Measurements from ENCODE around the gene NR2C2. TPM values are rescaled to one million over a fixed set of nuclear protein-coding genes. Genes with fewer than 3 reads are reported as not detected.

The NR2C2 gene
- total RNA-seq, 1 experiment from 2014 or later = 50.8 TPM

- CTCF ChIA-PET = no interaction called here
- ATAC-seq (no peak), DNase-seq (ENCODE audit: low spot score) (no peak)
- TF ChIP-seq STAT6 (CRISPR knock-in tag; conservative IDR thresholded peaks at IDR 0.05; ENCODE audit: low read depth) = no peak
- TF ChIP-seq ZNF138 (CRISPR knock-in tag; conservative IDR thresholded peaks at IDR 0.05) = no peak
- TF ChIP-seq ETV6 (CRISPR knock-in tag; IDR thresholded peaks at IDR 0.05) = no peak
- TF ChIP-seq CDX4 (CRISPR knock-in tag; IDR thresholded peaks at IDR 0.05; ENCODE audit: borderline replicate concordance) = no peak
- no peak for TF ChIP-seq MAX (CRISPR knock-in tag; IDR thresholded peaks at IDR 0.05)
- TF ChIP-seq SOX15 (CRISPR knock-in tag; IDR thresholded peaks at IDR 0.05) = no peak
- TF ChIP-seq ZNF396 (CRISPR knock-in tag; IDR thresholded peaks at IDR 0.05; ENCODE audit: borderline replicate concordance) = no peak
- no peak for TF ChIP-seq ZNF263 (CRISPR knock-in tag; IDR thresholded peaks at IDR 0.05; ENCODE audit: low read depth)
- no peak for TF ChIP-seq HMGA2 (CRISPR knock-in tag; IDR thresholded peaks at IDR 0.05)
- no peak for TF ChIP-seq ZNF121 (CRISPR knock-in tag; IDR thresholded peaks at IDR 0.05)
- no peak for TF ChIP-seq ATF2 (CRISPR knock-in tag; IDR thresholded peaks at IDR 0.05; ENCODE audit: borderline replicate concordance, low read depth)
- TF ChIP-seq GRHL2 (CRISPR knock-in tag; IDR thresholded peaks at IDR 0.05; ENCODE audit: insufficient replicate concordance, severe bottlenecking) = no peak
- TF ChIP-seq SMAD3 (CRISPR knock-in tag; IDR thresholded peaks at IDR 0.05; ENCODE audit: borderline replicate concordance) = no peak
- TF ChIP-seq USF1 (CRISPR knock-in tag; IDR thresholded peaks at IDR 0.05) = no peak
- no peak for TF ChIP-seq SMAD4 (CRISPR knock-in tag; IDR thresholded peaks at IDR 0.05)
- no peak for TF ChIP-seq AFF4 (CRISPR knock-in tag; IDR thresholded peaks at IDR 0.05; ENCODE audit: borderline replicate concordance)
- TF ChIP-seq ESRRA (CRISPR knock-in tag; IDR thresholded peaks at IDR 0.05; ENCODE audit: borderline replicate concordance) = no peak
- no peak for TF ChIP-seq NR2C2 (CRISPR knock-in tag; IDR thresholded peaks at IDR 0.05)
- H3K27me3 Mint-ChIP-seq (ENCODE audit: low read depth) = no peaks in the 10 kb centered on the region
- H3K4me1 Mint-ChIP-seq = no peaks in the 10 kb centered on the region
- no peaks in the 10 kb centered on the region for H3K36me3 Mint-ChIP-seq
- POLR2A ChIA-PET = no interaction called here
- no peak overlapping the region for H3K4me3 Mint-ChIP-seq
- H3K9me3 Mint-ChIP-seq = no peaks in the 10 kb centered on the region
- no peak overlapping the region for H3K27ac Mint-ChIP-seq
Measured at GRCh38 chr3:14935592-14936345, 11.6 kb upstream of the NR2C2 start.
